Sigmoid colon (tissue), 7 donors: ENCODE results near the gene GPR15. TPM values are rescaled to one million over a fixed set of nuclear protein-coding genes. Genes with fewer than 3 reads are reported as not detected.

Source experiments
- DNase-seq: peaks from one replicate; pipeline ENCODE4 v3.0.0-alpha.2; 2019
- H3K27ac ChIP-seq, 4 donors: fragments of 200-600 bp; sonication (generic); one replicate each; pipeline ENCODE4 v1.5.1; 2016 to 2019; ENCODE audit warnings: mild to moderate bottlenecking in 1 of 4
- H3K27me3 ChIP-seq, 3 donors: fragments of 200-600 bp; sonication (generic); one replicate each; pipeline ENCODE4 v1.5.1; 2019; ENCODE audit warnings: mild to moderate bottlenecking in 1 of 3
- H3K36me3 ChIP-seq, 4 donors: fragments of 200-600 bp; sonication (generic); one replicate each; pipeline ENCODE4 v1.5.1; 2016 to 2019
- H3K4me1 ChIP-seq, 4 donors: fragments of 200-600 bp; sonication (generic); one replicate each; pipeline ENCODE4 v1.5.1; 2017 to 2019
- H3K4me3 ChIP-seq, 4 donors: fragments of 200-600 bp; sonication (generic); one replicate each; pipeline ENCODE4 v1.5.1; 2017 to 2019; ENCODE audit warnings: mild to moderate bottlenecking in 2 of 4, moderate library complexity in 1 of 4
- H3K9me3 ChIP-seq, 4 donors: fragments of 200-600 bp in 3 of 4; sonication (generic) in 3 of 4; one replicate each; pipeline versions ENCODE4 v1.5.1 to v1.6.1; 2013 to 2019
- CTCF ChIP-seq, 4 experiments: fragments of 450-650 bp in 3 of 4; fragments of 200-600 bp in 1 of 4; IDR thresholded peaks; one replicate each; pipeline ENCODE4 v1.5.1; 2016 to 2019; ENCODE audit warnings: antibody characterized with exemption in 4 of 4, mild to moderate bottlenecking in 3 of 4, moderate library complexity in 2 of 4
- EP300 ChIP-seq, 4 donors: sonication (generic); formaldehyde crosslinking; IDR thresholded peaks; one replicate each; pipeline ENCODE4 v1.6.1; 2017; ENCODE audit warnings: antibody characterized with exemption in 4 of 4
- POLR2A ChIP-seq, 2 donors: fragments of 450-650 bp; IDR thresholded peaks; one replicate each; pipeline ENCODE4 v1.6.1; 2016; ENCODE audit warnings: antibody characterized with exemption in 2 of 2, mild to moderate bottlenecking in 2 of 2, moderate library complexity in 2 of 2
- POLR2AphosphoS5 ChIP-seq, 4 donors: sonication (generic); formaldehyde crosslinking; IDR thresholded peaks; one replicate each; pipeline ENCODE4 v1.6.1; 2017; ENCODE audit warnings: antibody characterized with exemption in 4 of 4
- WGBS, 2 donors: extraction: QIAGEN DNeasy Blood & Tissue Kit; methylation state at CpG; one replicate each; pipeline ENCODE4 v1.1.7; 2013; 5-methylcytosine and 5-hydroxymethylcytosine counted together
- intact Hi-C: fragments of 100-400 bp; cut with DNase I; formaldehyde crosslinking; loops from one replicate; pipeline ENCODE4 v1.15.1; 2023
- polyA plus RNA-seq, 3 donors: library from polyadenylated mRNA; stranded (reverse); fragments of 200-250 nt; gene quantifications; one replicate each; pipeline ENCODE4 v1.2.3, GENCODE V29; 2013
- total RNA-seq, 4 donors: library from RNA; depleted of rRNA; stranded (reverse); fragments of >200 nt; gene quantifications; one replicate each; pipeline ENCODE4 v1.1.0, GENCODE V29; 2016
- donor health status: healthy with polysubstance abuse.
- donor health status: Bipolar disorder and iron deficiency.
- donor health status: healthy.

GPR15 gene
- total and polyA plus RNA-seq, 7 donors: 0.66 to 3.5 (median 2.0) TPM; not detected in 3

DNA sequence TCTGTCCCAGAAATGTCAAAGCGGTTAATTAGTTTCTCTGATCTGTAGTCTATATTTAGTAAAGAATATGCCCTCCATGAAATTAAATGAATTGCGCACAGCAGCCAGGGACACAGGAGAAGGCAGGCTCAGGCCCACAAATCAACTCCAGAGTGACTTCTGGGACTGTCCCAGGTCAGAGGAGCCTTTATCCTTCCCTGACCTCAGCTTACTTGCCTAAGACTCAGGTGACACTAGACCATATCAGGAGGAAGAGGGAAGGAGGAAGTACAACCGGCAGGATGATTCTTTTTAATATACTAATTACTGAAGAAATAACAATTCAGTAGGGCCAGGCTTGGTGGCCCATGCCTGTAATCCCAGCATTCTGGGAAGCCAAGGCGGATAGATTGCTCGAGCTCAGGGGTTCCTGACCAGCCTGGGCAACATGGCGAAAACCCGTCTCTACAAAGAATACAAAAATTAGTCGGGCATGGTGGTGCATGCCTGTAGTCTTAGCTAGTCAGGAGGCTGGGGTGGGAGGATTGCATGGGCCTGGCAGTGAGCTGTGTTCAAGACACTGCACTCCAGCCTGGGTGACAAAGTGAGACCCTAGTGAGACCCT, 1.8 kb upstream of the GPR15 start:
- no peak for DNase-seq
- intact Hi-C loops: loop anchor here (10.0 kb wide), 2 partner anchors 765 to 1735 kb away; partner anchors contain the start of genes ARL6 and TBC1D23
- Histone ChIP-seq H3K4me1 (no peaks in the 10 kb centered on the region), H3K27ac (no peak overlapping the region), H3K9me3 (no peaks in the 10 kb centered on the region), H3K36me3 (no peaks in the 10 kb centered on the region), H3K27me3 (no peaks in the 10 kb centered on the region), H3K4me3 (no peak overlapping the region)
- no peak for TF ChIP-seq POLR2A (IDR thresholded peaks at IDR 0.05)
- no peak for TF ChIP-seq POLR2AphosphoS5 (IDR thresholded peaks at IDR 0.05)
- TF ChIP-seq CTCF (IDR thresholded peaks at IDR 0.05): no peak
- TF ChIP-seq EP300 (IDR thresholded peaks at IDR 0.05): no peak
- WGBS, 2 donors: 84 to 85% methylated on average over 8 of the region's 8 CpGs

- H3K27me3 ChIP-seq: no peaks in the 10 kb centered on the region
- no peak overlapping the region for H3K27ac ChIP-seq
- H3K4me1 ChIP-seq: no peaks in the 10 kb centered on the region
- DNase-seq: no peak
- H3K9me3 ChIP-seq: no peaks in the 10 kb centered on the region
- H3K4me3 ChIP-seq: no peak overlapping the region
- intact Hi-C loops: no loop called here
- 81 to 92% methylated on average over 2 of the region's 2 CpGs for WGBS, 2 donors
- no peak for TF ChIP-seq POLR2AphosphoS5 (IDR thresholded peaks at IDR 0.05)
- TF ChIP-seq CTCF (IDR thresholded peaks at IDR 0.05): no peak
- TF ChIP-seq EP300 (IDR thresholded peaks at IDR 0.05): no peak
- no peak for TF ChIP-seq POLR2A (IDR thresholded peaks at IDR 0.05)
- H3K36me3 ChIP-seq: no peaks in the 10 kb centered on the region
Measured at GRCh38 chr3:98530676-98531075, 1.1 kb upstream of the GPR15 start.

- 81 to 86% methylated on average over 5 of the region's 5 CpGs for WGBS, 2 donors
- intact Hi-C loops: no loop called here
- Histone ChIP-seq H3K27ac (no peak overlapping the region), H3K36me3 (no peaks in the 10 kb centered on the region), H3K4me3 (no peak overlapping the region), H3K27me3 (no peaks in the 10 kb centered on the region), H3K9me3 (no peaks in the 10 kb centered on the region), H3K4me1 (no peaks in the 10 kb centered on the region)
- TF ChIP-seq EP300 (IDR thresholded peaks at IDR 0.05) (no peak), CTCF (IDR thresholded peaks at IDR 0.05) (no peak)
- DNase-seq: no peak
Measured at GRCh38 chr3:98532275-98532637, 478 bp downstream of the GPR15 start.

DNA sequence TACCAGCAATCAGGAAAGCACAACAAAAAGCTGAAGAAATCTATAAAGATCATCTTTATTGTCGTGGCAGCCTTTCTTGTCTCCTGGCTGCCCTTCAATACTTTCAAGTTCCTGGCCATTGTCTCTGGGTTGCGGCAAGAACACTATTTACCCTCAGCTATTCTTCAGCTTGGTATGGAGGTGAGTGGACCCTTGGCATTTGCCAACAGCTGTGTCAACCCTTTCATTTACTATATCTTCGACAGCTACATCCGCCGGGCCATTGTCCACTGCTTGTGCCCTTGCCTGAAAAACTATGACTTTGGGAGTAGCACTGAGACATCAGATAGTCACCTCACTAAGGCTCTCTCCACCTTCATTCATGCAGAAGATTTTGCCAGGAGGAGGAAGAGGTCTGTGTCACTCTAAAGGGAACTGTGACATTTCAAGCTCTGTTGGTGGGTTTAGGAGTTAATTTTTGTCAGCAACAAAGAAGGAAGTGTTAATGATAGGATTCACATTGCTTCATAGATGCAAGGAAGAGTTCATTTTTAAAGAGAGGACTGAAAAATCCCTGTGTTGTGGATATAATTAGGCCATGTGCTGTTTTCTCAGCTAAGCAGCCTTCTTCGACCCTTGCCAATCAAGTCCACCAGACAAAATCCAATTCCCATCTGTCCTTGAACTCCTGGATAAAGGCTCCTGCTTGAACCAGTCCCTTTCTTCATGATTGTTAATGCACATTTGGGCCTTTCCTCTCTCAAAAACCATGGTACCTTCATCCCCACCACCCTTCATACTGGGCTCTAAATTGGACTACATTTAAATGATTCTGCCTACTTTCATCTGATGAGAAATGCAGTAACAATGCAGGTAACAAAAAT, 1.2 kb downstream of the GPR15 start:
- WGBS, 2 donors: 85 to 90% methylated on average over 6 of the region's 6 CpGs
- TF ChIP-seq EP300 (IDR thresholded peaks at IDR 0.05): no peak
- TF ChIP-seq CTCF (IDR thresholded peaks at IDR 0.05): no peak
- TF ChIP-seq POLR2AphosphoS5 (IDR thresholded peaks at IDR 0.05): no peak
- TF ChIP-seq POLR2A (IDR thresholded peaks at IDR 0.05): no peak
- H3K4me3 ChIP-seq: no peak overlapping the region
- no peak overlapping the region for H3K27ac ChIP-seq
- H3K9me3 ChIP-seq: no peaks in the 10 kb centered on the region
- DNase-seq: no peak
- H3K27me3 ChIP-seq: no peaks in the 10 kb centered on the region
- no peaks in the 10 kb centered on the region for H3K4me1 ChIP-seq
- intact Hi-C loops: no loop called here
- no peaks in the 10 kb centered on the region for H3K36me3 ChIP-seq
